ENCODE data around the gene MSLN. TPM values are rescaled to one million over a fixed set of nuclear protein-coding genes. Genes with fewer than 3 reads are reported as not detected.
A peak's percentile ranks its signal among the peaks of the same experiment; 100 is the strongest.

The MSLN gene
- total and polyA plus RNA-seq, 2 of the 8 experiments (the other 6 are each of a cell fraction or from before 2014, with no cell fraction given): 0.28 to 0.50 TPM

DNA sequence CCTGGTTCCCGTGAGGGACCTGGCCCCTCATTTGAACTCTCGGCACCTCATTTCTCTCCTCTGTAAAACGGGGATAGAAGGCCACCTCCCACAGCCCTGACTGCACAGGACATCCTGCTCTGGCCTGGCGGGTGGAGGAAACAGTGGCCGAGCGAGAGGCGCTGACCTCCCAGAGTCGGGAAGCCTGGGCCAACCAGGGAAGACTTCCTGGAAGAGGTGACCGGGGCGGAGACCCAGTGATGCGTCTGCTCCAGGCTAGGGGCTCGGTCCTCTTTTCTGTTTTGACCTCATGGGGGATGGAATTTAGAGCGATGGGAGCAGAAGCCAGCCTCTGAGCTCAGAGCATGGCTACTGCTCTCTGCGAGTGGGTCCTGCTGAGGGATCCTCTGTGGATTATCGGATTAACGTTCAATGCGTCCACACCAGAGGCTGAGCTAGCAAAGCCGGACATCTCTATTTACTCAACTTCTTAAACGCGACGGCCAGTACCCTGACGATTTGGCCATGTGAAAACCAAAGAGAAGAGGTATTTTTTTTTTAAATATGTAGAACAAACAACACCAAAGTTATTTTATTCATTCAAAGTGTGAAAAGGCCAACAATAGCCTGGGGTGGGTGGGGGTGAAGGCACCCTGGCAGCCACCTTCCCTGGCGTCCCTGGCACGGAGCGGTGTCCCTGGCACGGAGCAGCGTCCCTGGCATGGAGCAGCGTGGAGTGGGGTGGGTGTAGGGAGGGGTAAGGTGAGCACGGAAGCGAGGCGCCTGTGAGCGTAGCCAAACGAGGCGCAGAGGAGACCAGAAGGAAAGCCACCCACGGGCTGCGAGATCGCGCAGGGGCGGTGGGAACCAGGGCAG is 9.2 kb upstream of the MSLN start:
- no peak overlapping the region for H2BK20ac ChIP-seq (ENCODE audit: low read length)
- H3K18ac ChIP-seq (ENCODE audit: extremely low read depth, low read length): no peak overlapping the region; the same call in 1 of the 2 replicates
- H3K4ac ChIP-seq (replicated peaks; ENCODE audit: insufficient read length, low read depth, low read length): no peak overlapping the region
- 0 out of 2 replicates have a peak overlapping the region, but pooled peaks have one; percentile 72 for H2BK15ac ChIP-seq (ENCODE audit: low read length)
- H2BK5ac ChIP-seq (ENCODE audit: low read depth, low read length): 0 out of 2 replicates have a peak overlapping the region, but pooled peaks have one; percentile 35
- ChIA-PET CTCF (ENCODE audit: partially characterized antibody) (interaction anchor here (1.0 to 35.8 kb wide), 8 partner anchors 10 to 37 kb away, joined by 3 to 977 read pairs (median 12); partner anchors contain the start of genes ANTKMT, CCDC78, CHTF18 and CIAO3), POLR2A (ENCODE audit: partially characterized antibody) (interaction anchor here (0.8 to 2.2 kb wide), 10 partner anchors 10 to 45 kb away, joined by 3 to 8 read pairs (median 3); partner anchors contain the start of genes CHTF18, CIAO3, MSLN and RPUSD1)
- FAIRE-seq: no peak
- no peak overlapping the region for H2BK120ac ChIP-seq (replicated peaks; ENCODE audit: low read depth, low read length)
- H3K4me1 ChIP-seq (replicated peaks in 1 of 4; ENCODE audit: control insufficient read depth in 3 of 4, insufficient read depth in 4 of 4, low read length in 3 of 4): peaks cover 3 to 12% (median 5%) of the 10 kb centered on the region in 4 experiments; a peak in 5 of 7 replicates
- H2BK12ac ChIP-seq (ENCODE audit: low read depth, low read length): 0 out of 2 replicates have a peak overlapping the region, but pooled peaks have one; percentile 60
- no peaks in the 10 kb centered on the region for H4K20me1 ChIP-seq (replicated peaks in 1 of 2; ENCODE audit: control insufficient read depth in 1 of 2, insufficient read depth in 2 of 2, low read length in 2 of 2)
- no peak overlapping the region for H2AFZ ChIP-seq (ENCODE audit: low read length)
- no peak for DNase-seq (ENCODE audit: low read depth in 1 of 2, low spot score in 2 of 2)
- peak overlapping the region; percentile 14 to 36; a peak in 3 of 4 replicates for H3K4me2 ChIP-seq (ENCODE audit: insufficient read depth in 1 of 2, low read depth in 2 of 2, low read length in 2 of 2)
- H3K9me3 ChIP-seq (ENCODE audit: insufficient read depth in 2 of 2, low read depth in 1 of 2, low read length in 1 of 2): 0 out of 4 replicates have a peak, but pooled peaks cover 0 to 1% of the 10 kb centered on the region in 2 experiments
- H3K56ac ChIP-seq (replicated peaks; ENCODE audit: insufficient read length, low read depth, low read length): no peak overlapping the region
- H4K91ac ChIP-seq (replicated peaks; ENCODE audit: insufficient read length, low read length): no peak overlapping the region
- no peak overlapping the region for H3K9ac ChIP-seq (replicated peaks in 1 of 4; ENCODE audit: extremely low read depth in 1 of 4, low read depth in 3 of 4, low read length in 3 of 4)
- H4K8ac ChIP-seq (ENCODE audit: extremely low read depth, insufficient read depth, low read length): peak overlapping the region; percentile 45
- H3K14ac ChIP-seq (ENCODE audit: insufficient read length): no peak overlapping the region
- no peak overlapping the region for H3K27ac ChIP-seq (ENCODE audit: low read depth, low read length)
- no peaks in the 10 kb centered on the region for H3K23me2 ChIP-seq (ENCODE audit: low read depth, low read length)
- no peak overlapping the region for H3K4me3 ChIP-seq (ENCODE audit: extremely low read depth in 1 of 4, insufficient read depth in 2 of 4, low read depth in 3 of 4, low read length in 4 of 4)
- H3K23ac ChIP-seq (ENCODE audit: insufficient read length): no peak overlapping the region
- WGBS, 2 experiments (ENCODE audit: extremely low coverage in 1 of 2, insufficient coverage in 1 of 2, insufficient read length in 1 of 2, insufficient replicate concordance in 2 of 2, low coverage in 1 of 2, low lambda C conversion rate in 2 of 2, missing lambda C conversion rate in 1 of 2): 80% methylated on average over 39 of the region's 39 CpGs; no CpG with 5 or more reads in 1 of the 2 experiments
- H2AK5ac ChIP-seq (ENCODE audit: low read depth, low read length): no peak overlapping the region
- H3K79me1 ChIP-seq (ENCODE audit: low read depth, low read length): no peaks in the 10 kb centered on the region
- no peaks in the 10 kb centered on the region for H3K27me3 ChIP-seq (replicated peaks in 1 of 4; ENCODE audit: control insufficient read depth in 3 of 4, extremely low read depth in 1 of 4, insufficient read depth in 3 of 4, low read length in 3 of 4)
- no peaks in the 10 kb centered on the region for H3K36me3 ChIP-seq (ENCODE audit: control insufficient read depth in 2 of 4, insufficient read depth in 4 of 4, low read length in 3 of 4)
- no peaks in the 10 kb centered on the region for H3K79me2 ChIP-seq (ENCODE audit: control insufficient read depth in 1 of 2, insufficient read depth in 2 of 2, low read length in 2 of 2)
- no peak overlapping the region for H4K5ac ChIP-seq (ENCODE audit: insufficient read length, low read depth, low read length)
- TF ChIP-seq POLR2AphosphoS5 (IDR thresholded peaks at IDR 0.05; ENCODE audit: low read depth, low read length): no peak
- TF ChIP-seq, protein P1, sequence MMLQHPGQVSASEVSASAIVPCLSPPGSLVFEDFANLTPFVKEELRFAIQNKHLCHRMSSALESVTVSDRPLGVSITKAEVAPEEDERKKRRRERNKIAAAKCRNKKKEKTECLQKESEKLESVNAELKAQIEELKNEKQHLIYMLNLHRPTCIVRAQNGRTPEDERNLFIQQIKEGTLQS (IDR thresholded peaks at IDR 0.05; ENCODE audit: insufficient read depth, low read depth, low read length): no peak
- no peak for TF ChIP-seq CHD1 (IDR thresholded peaks at IDR 0.05; ENCODE audit: low read depth, low read length)
- no peak for TF ChIP-seq ASH2L (IDR thresholded peaks at IDR 0.05; ENCODE audit: low read length)
- no peak for TF ChIP-seq EP300 (IDR thresholded peaks at IDR 0.05; ENCODE audit: borderline replicate concordance in 1 of 2, low read depth in 2 of 2, low read length in 2 of 2)
- no peak for TF ChIP-seq EGR1 (IDR thresholded peaks at IDR 0.05; ENCODE audit: borderline replicate concordance, low read depth, low read length)
- TF ChIP-seq SUZ12 (IDR thresholded peaks at IDR 0.05; ENCODE audit: low read length): no peak
- no peak for TF ChIP-seq SP1 (IDR thresholded peaks at IDR 0.05; ENCODE audit: low read depth, low read length)
- TF ChIP-seq, protein P2, sequence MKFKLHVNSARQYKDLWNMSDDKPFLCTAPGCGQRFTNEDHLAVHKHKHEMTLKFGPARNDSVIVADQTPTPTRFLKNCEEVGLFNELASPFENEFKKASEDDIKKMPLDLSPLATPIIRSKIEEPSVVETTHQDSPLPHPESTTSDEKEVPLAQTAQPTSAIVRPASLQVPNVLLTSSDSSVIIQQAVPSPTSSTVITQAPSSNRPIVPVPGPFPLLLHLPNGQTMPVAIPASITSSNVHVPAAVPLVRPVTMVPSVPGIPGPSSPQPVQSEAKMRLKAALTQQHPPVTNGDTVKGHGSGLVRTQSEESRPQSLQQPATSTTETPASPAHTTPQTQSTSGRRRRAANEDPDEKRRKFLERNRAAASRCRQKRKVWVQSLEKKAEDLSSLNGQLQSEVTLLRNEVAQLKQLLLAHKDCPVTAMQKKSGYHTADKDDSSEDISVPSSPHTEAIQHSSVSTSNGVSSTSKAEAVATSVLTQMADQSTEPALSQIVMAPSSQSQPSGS (IDR thresholded peaks at IDR 0.05; ENCODE audit: low read length): no peak
